GM18498 (cell line): ENCODE data around the gene MRTFA.
A peak's percentile ranks its signal among the peaks of the same experiment; 100 is the strongest.

ENCODE experiments used
- ATAC-seq: cut with Tn5 transposase; IDR thresholded peaks from one replicate; pipeline ENCODE4 v1.9.1; 2021; ENCODE audit warnings: mild to moderate bottlenecking, moderate library complexity; ENCODE audit not compliant: unreplicated experiment

The MRTFA gene

GRCh38 chr22:40472579-40472978 is 163.9 kb downstream of the MRTFA start:
- no peak for ATAC-seq

DNA sequence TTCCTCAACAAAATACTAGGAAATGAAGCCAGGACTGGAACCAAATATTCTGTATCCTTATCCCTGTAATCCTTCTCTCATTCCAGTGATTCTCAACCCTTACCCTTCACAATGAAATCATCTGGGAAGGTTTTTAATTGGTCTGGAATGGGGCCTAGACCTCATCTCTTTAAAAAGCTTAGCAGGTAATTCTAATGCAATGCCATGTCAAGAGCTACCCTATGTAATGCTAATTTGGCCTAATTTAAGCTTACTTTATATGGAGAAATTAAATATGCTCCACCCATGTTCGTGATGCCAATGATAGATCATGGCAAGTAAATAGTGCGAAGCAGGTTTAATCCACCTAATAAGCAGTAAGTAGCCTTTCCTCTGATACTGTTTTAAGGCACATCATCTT is 164.5 kb downstream of the MRTFA start:
- no peak for ATAC-seq

GRCh38 chr22:40469181-40469580 is 167.3 kb downstream of the MRTFA start:
- no peak for ATAC-seq

DNA sequence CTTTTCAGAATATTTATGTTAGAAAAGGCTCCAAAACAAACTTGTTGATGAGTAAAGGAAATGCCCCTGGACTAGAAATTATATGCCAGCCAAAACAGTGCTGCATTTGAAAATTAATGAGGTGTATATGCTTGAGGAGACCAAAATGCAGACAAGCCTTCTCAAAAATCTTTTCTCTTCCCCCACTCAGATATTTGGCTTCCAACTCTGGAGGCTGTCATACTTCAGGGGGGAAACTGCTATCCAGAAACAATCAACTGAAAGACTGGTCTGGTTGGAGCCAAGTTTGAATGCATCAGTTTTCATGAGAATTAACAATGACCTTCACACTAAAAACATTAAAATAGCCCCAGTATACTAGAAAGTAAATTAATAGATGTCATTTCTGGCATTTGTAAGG is 167.9 kb downstream of the MRTFA start:
- ATAC-seq, result no peak

- no peak for ATAC-seq
These were observed 169.5 kb downstream of the MRTFA start for GRCh38 chr22:40466976-40467375.

DNA sequence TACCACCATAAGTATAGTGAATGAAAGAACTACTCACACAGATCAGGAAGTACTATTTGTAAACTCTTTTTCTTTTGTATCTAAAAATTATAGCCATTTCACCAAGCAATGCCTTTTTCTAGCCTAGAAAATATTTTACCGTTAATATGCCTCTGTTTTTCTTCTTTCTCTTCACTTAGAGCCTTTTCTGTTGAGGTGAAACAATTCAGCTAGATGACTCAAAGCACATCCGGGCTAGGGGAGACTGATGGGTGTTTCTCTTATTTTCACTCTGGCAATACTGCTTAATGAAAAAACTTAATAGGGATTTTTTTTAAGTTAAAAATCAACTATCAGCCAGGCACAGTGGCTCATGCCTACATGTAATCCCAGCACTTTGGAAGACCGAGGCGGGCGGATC is 172.8 kb downstream of the MRTFA start:
- no peak for ATAC-seq

- ATAC-seq, result peak; percentile 73
These were observed 173.4 kb downstream of the MRTFA start for GRCh38 chr22:40463017-40463631.

- ATAC-seq, result no peak
These were observed 174.1 kb downstream of the MRTFA start for GRCh38 chr22:40462195-40462984.

- ATAC-seq, result no peak
These were observed 182.8 kb downstream of the MRTFA start for GRCh38 chr22:40453671-40454070.

- ATAC-seq, result no peak
These were observed 183.6 kb downstream of the MRTFA start for GRCh38 chr22:40452730-40453487.

GRCh38 chr22:40451210-40451609 is 185.3 kb downstream of the MRTFA start:
- ATAC-seq, result no peak

DNA sequence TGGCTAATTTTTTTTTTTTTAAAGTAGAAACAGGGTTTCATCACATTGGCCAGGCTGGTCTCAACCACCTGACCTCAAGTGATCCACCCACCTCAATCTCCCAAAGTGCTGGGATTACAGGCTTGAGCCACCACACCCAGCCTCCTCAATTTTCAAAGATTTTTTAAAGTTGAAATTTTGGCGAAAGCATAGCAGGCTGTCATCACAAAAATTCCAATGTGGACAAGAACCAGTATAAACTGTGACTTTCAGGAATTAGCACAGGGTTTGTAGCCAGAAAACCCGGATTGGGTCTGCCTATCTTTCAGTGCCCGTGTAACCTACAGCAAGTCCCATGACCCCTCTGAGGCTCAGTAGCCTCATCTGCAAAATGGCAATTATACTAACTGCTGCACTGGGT is 185.9 kb downstream of the MRTFA start:
- ATAC-seq, result no peak

- no peak for ATAC-seq
These were observed 186.9 kb downstream of the MRTFA start for GRCh38 chr22:40449676-40450035.

GRCh38 chr22:40446203-40446602 is 190.3 kb downstream of the MRTFA start:
- ATAC-seq, result no peak

DNA sequence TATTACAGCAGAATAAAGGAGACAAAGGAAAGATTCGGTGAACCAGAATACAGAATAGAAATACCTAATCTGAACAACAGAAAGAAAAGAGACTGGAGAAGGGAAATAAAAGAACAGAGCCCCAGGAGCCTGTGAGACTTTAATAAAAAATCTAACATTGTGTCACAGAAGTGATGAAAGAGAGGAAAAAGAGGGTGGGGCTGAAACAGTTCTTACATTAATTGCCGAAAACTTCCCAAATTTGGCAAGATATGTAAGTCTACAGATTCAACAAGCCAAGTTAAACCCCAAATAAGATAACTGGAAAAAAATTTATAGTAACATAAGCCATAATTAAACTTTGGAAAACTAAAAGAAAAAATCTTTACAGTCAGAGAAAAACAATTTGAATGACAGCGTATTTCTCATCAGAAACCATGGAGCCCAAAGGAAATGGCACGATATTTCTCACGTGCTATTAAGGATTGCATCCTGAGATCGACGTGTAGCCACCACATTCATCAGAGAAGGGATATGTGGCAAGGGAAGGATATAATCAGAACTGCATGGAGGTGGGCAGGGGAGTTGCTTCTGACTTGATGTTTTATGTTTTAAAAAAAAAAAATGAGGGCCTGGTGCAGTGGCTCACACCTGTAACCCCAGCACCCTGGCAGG is 192.2 kb downstream of the MRTFA start:
- no peak for ATAC-seq

DNA sequence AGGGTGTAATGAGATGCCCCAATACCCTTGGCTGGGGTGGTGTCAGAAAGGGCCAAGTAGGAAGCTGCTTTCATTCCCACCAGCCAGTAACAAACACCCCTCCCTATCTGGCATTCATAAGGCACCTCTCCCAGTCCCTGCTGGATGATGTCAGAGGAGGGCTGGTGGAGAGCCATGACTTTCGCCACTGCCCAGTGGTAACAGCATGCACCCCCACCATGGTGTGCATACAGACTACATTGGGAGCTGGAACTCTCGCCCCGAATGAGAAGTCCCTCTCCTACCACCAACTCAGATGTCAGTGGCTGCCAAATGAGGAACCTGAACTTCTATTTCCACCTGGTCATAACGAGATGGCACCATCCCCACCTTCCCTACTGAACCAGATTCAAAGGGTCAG is 192.8 kb downstream of the MRTFA start:
- no peak for ATAC-seq

GRCh38 chr22:40441761-40442390 is 194.6 kb downstream of the MRTFA start:
- no peak for ATAC-seq

DNA sequence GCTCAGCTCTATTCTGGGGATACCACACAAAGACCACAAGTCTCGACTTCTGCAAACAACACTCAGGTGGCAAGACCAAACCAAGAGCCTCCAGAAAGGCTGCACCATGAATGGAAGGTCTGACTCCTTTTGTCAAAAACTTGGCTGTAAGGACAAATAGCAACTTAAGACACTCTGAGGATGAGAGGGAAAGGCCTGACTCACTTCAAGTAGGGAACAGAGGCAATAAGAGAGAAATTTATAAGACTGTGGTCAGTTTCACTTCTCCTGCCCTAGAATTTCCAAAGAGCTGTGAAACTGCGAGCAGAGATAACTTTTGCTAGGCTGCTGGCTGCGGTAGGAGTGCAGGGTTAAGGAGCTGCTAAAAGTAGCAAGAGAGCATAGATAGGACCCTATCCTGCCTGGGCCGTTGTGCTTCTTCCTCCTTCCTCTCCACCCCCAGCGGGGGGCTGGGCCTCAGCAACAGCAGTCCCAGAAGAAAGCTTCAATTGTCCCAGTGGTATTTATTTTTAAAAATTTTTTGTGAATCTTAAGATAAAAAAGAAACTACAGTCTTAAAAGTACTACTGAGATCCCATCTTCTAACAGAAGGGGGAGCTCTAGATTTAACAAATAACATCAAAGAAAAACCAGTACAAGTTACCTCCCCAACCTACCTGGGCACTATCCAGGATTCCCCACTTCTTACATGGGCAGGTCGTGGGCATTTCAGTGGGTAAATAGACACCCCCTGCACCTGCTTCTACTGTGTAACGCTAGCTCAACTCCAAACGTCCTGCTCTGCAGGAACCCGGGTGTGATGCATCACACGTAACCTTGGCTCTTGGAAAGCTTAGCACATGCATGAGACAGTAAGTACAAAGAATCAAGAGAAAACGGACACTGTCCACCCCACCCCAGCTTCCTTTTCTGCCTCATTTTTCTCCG is 199.8 kb downstream of the MRTFA start:
- ATAC-seq, result peak; percentile 65

GRCh38 chr22:40434745-40435144 is 201.8 kb downstream of the MRTFA start:
- ATAC-seq, result no peak

DNA sequence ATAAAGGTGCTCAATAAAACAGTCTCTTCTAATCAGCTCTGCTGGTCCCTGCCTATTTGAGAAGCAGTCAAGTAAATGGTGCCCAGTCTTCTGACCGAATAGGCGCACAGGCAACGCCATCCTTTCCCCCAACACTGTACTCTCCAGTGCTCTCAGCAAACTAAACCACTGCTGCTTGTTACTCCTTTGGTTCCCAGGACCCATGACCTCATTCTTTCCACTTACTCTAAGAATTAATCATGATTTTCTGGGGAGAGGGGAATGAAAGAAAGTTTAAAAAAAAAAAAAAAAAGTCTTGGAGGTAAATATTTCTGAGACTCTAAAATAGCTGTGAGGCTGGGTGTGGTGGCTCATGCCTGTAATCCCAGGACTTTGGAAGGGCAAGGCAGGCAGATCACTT is 202.4 kb downstream of the MRTFA start:
- no peak for ATAC-seq
